Panc1 (cell line): Measurements from ENCODE around the gene IFT122. TPM values are rescaled to one million over a fixed set of nuclear protein-coding genes. Genes with fewer than 3 reads are reported as not detected.

Source experiments
- ATAC-seq: fragments of 200-7000 bp; cut with Tn5 transposase; 2 replicates; pipeline ENCODE4 v1.9.1; 2020; ENCODE audit warnings: mild to moderate bottlenecking, moderate library complexity
- BruUV-seq: library from RNA; stranded (reverse); fragments of 400-500 nt; replicated peaks from 2 replicates; lab custom pipeline; 2021; lab: Mats Ljungman, UMichigan
- CTCF ChIA-PET: fragments of 300-600 bp; sonication (Branson Sonifier 250); formaldehyde crosslinking; loops from one replicate; lab custom pipeline; 2022; ENCODE audit warnings: antibody characterized with exemption; lab: Charles Lee
- POLR2A ChIA-PET: fragments of 300-600 bp; sonication (Branson Sonifier 250); formaldehyde crosslinking; loops from one replicate; lab custom pipeline; 2022; ENCODE audit warnings: antibody characterized with exemption; lab: Charles Lee
- DNase-seq: peaks from one replicate; pipeline ENCODE4 v3.0.0-alpha.2; 2010; ENCODE audit warnings: low read depth, low spot score
- H3K27ac ChIP-seq: 2 replicates; pipeline ENCODE4 v1.5.1; 2011; ENCODE audit warnings: mild to moderate bottlenecking, low read length, inconsistent platforms
- H3K27me3 ChIP-seq: fragments of 200-500 bp; sonication (Bioruptor generic); 2 replicates; pipeline ENCODE4 v1.6.0; 2014; ENCODE audit warnings: low read length, inconsistent platforms; ENCODE audit not compliant: control insufficient read depth, insufficient read depth
- H3K36me3 ChIP-seq: fragments of 200-500 bp; sonication (Bioruptor generic); 2 replicates; pipeline ENCODE4 v1.5.1; 2014; ENCODE audit warnings: inconsistent platforms, mild to moderate bottlenecking, low read length, moderate library complexity; ENCODE audit not compliant: control insufficient read depth, insufficient read depth
- H3K4me1 ChIP-seq: 2 replicates; pipeline ENCODE4 v1.5.1; 2011; ENCODE audit warnings: inconsistent platforms, mild to moderate bottlenecking, low read length, moderate library complexity; ENCODE audit not compliant: control insufficient read depth, insufficient read depth
- H3K4me3 ChIP-seq, 2 experiments: 2 replicates each; pipeline ENCODE4 v1.5.1; 2011 to 2012; ENCODE audit warnings: low read depth in 2 of 2, low read length in 2 of 2, mild to moderate bottlenecking in 2 of 2, inconsistent platforms in 1 of 2, moderate library complexity in 1 of 2
- H3K9me3 ChIP-seq: fragments of 200-500 bp; sonication (Bioruptor generic); 2 replicates; pipeline ENCODE4 v1.5.1; 2014; ENCODE audit warnings: low read depth, mild to moderate bottlenecking, inconsistent platforms, low read length, moderate library complexity; ENCODE audit not compliant: control insufficient read depth, insufficient read depth
- POLR2AphosphoS5 ChIP-seq: IDR thresholded peaks from 2 replicates; pipeline ENCODE4 v1.6.1; 2012; ENCODE audit warnings: mild to moderate bottlenecking, low read depth, low read length, moderate library complexity
- REST ChIP-seq, 2 experiments: IDR thresholded peaks; 2 replicates each; pipeline ENCODE4 v1.6.1; 2011 to 2012; ENCODE audit warnings: low read depth in 2 of 2, control low read depth in 1 of 2, low read length in 1 of 2, mild to moderate bottlenecking in 1 of 2, moderate library complexity in 1 of 2; ENCODE audit not compliant: insufficient read depth in 1 of 2
- SIN3A ChIP-seq: IDR thresholded peaks from 2 replicates; pipeline ENCODE4 v1.6.1; 2012; ENCODE audit warnings: low read depth, mild to moderate bottlenecking, low read length, moderate library complexity, borderline replicate concordance; ENCODE audit not compliant: insufficient read depth
- TCF7L2 ChIP-seq: IDR thresholded peaks from 2 replicates; pipeline ENCODE4 v1.6.1; 2011; ENCODE audit warnings: mild to moderate bottlenecking, low read depth, low read length, inconsistent platforms
- in situ Hi-C: cut with HindIII; loops from 2 replicates; pipeline ENCODE4 v1.10.0; 2016; ENCODE audit warnings: low sequenced_read_pairs, low pct_unique_long_range_greater_than_20kb
- intact Hi-C: fragments of 100-400 bp; cut with micrococcal nuclease; formaldehyde crosslinking; loops from one replicate; pipeline ENCODE4 v1.10.0; 2022; ENCODE audit not compliant: unreplicated experiment
- total RNA-seq: library from RNA; stranded (reverse); gene quantifications from one replicate; pipeline ENCODE4 v1.2.1, GENCODE V29; 2021; ENCODE audit not compliant: unreplicated experiment
- TF ChIP-seq, protein P1 (sequence below): fragments of 450-650 bp; IDR thresholded peaks from 2 replicates; pipeline ENCODE4 v1.5.1; 2017; ENCODE audit warnings: mild to moderate bottlenecking

The IFT122 gene
- total RNA-seq, 1 experiment from 2014 or later, result 52.4 TPM

DNA sequence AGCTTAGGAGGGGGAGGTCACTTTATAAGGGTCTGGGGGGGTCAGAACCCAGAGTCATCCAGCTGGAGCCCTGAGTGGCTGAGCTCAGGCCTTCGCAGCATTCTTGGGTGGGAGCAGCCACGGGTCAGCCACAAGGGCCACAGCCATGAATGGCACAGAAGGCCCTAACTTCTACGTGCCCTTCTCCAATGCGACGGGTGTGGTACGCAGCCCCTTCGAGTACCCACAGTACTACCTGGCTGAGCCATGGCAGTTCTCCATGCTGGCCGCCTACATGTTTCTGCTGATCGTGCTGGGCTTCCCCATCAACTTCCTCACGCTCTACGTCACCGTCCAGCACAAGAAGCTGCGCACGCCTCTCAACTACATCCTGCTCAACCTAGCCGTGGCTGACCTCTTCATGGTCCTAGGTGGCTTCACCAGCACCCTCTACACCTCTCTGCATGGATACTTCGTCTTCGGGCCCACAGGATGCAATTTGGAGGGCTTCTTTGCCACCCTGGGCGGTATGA is 88.6 kb downstream of the IFT122 start, which contains the start of gene RHO:
Gene RHO, plus strand, starts transcription at position 51 of the 512 bp plus-strand sequence. Its CDS starts 95 bp downstream, at position 146.
- H3K4me3 ChIP-seq, result no peak within 1 kb of the TSS
- ChIA-PET POLR2A (no interaction called here), CTCF (no interaction called here)
- in situ Hi-C loops (no loop called here), intact Hi-C loops (no loop called here)
- ATAC-seq (no peak), DNase-seq (no peak)
- no peaks in the 10 kb centered on the region for H3K9me3 ChIP-seq
- no peak for TF ChIP-seq TCF7L2
- TF ChIP-seq SIN3A, result no peak
- TF ChIP-seq, protein P1, sequence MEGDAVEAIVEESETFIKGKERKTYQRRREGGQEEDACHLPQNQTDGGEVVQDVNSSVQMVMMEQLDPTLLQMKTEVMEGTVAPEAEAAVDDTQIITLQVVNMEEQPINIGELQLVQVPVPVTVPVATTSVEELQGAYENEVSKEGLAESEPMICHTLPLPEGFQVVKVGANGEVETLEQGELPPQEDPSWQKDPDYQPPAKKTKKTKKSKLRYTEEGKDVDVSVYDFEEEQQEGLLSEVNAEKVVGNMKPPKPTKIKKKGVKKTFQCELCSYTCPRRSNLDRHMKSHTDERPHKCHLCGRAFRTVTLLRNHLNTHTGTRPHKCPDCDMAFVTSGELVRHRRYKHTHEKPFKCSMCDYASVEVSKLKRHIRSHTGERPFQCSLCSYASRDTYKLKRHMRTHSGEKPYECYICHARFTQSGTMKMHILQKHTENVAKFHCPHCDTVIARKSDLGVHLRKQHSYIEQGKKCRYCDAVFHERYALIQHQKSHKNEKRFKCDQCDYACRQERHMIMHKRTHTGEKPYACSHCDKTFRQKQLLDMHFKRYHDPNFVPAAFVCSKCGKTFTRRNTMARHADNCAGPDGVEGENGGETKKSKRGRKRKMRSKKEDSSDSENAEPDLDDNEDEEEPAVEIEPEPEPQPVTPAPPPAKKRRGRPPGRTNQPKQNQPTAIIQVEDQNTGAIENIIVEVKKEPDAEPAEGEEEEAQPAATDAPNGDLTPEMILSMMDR, result no peak
- TF ChIP-seq REST (IDR thresholded peaks at IDR 0.05; ENCODE audit: insufficient read depth in 1 of 2, low read depth in 2 of 2, low read length in 1 of 2), result no peak
- no peak for TF ChIP-seq POLR2AphosphoS5
- H3K27me3 ChIP-seq, result no peaks in the 10 kb centered on the region
- no TSS peak for BruUV-seq
- H3K36me3 ChIP-seq, result no peaks in the 10 kb centered on the region
- no peak within 1 kb of the TSS for H3K27ac ChIP-seq
- H3K4me1 ChIP-seq, result no peaks in the 10 kb centered on the region

- intact Hi-C loops, result no loop called here
- TF ChIP-seq, protein P1, result no peak
- TF ChIP-seq POLR2AphosphoS5 (no peak), SIN3A (no peak), REST (IDR thresholded peaks at IDR 0.05; ENCODE audit: insufficient read depth in 1 of 2, low read depth in 2 of 2, low read length in 1 of 2) (no peak), TCF7L2 (no peak)
- no peaks in the 10 kb centered on the region for H3K9me3 ChIP-seq
- CTCF ChIA-PET, result no interaction called here
- in situ Hi-C loops, result no loop called here
- DNase-seq (no peak), ATAC-seq (no peak)
- no peaks in the 10 kb centered on the region for H3K36me3 ChIP-seq
- H3K27me3 ChIP-seq, result no peaks in the 10 kb centered on the region
- no TSS peak for BruUV-seq
- H3K4me3 ChIP-seq, result no peak overlapping the region
- no peaks in the 10 kb centered on the region for H3K4me1 ChIP-seq
- no peak overlapping the region for H3K27ac ChIP-seq
- POLR2A ChIA-PET, result no interaction called here
Measured at GRCh38 chr3:129529436-129530210, 89.6 kb downstream of the IFT122 start.
